Mesenchymal stem cell (in vitro differentiated cells and primary cell): ENCODE measurements around the gene PRKAG2.
A peak's percentile ranks its signal among the peaks of the same experiment; 100 is the strongest.

Source experiments
- DNase-seq: peaks from one replicate; pipeline ENCODE4 v3.0.0-alpha.2; 2013
- H2AFZ ChIP-seq: one replicate; pipeline ENCODE4 v1.6.1; 2013; ENCODE audit warnings: low read depth, mild to moderate bottlenecking, control low read depth, inconsistent platforms, low read length, moderate library complexity
- H2AK5ac ChIP-seq: 2 replicates; pipeline ENCODE4 v1.6.1; 2013; ENCODE audit warnings: low read length, moderate library complexity, mild to moderate bottlenecking, inconsistent platforms; ENCODE audit not compliant: severe bottlenecking
- H2BK120ac ChIP-seq: one replicate; pipeline ENCODE4 v1.6.1; 2013; ENCODE audit warnings: low read depth, mild to moderate bottlenecking, inconsistent platforms, low read length, moderate library complexity
- H2BK12ac ChIP-seq, 2 experiments: one replicate each; pipeline ENCODE4 v1.6.1; 2013; ENCODE audit warnings: inconsistent platforms in 2 of 2, low read length in 2 of 2, mild to moderate bottlenecking in 2 of 2, moderate library complexity in 2 of 2, control low read depth in 1 of 2
- H2BK15ac ChIP-seq: one replicate; pipeline ENCODE4 v1.6.1; 2013; ENCODE audit warnings: mild to moderate bottlenecking, low read depth, inconsistent platforms; ENCODE audit not compliant: poor library complexity, severe bottlenecking
- H2BK5ac ChIP-seq: 2 replicates; pipeline ENCODE4 v1.6.1; 2013; ENCODE audit warnings: low read depth, mild to moderate bottlenecking, low read length, control low read depth, inconsistent platforms; ENCODE audit not compliant: poor library complexity, severe bottlenecking
- H3K14ac ChIP-seq, 2 experiments: one replicate each; pipeline ENCODE4 v1.6.1; 2013; ENCODE audit warnings: inconsistent platforms in 2 of 2, low read length in 2 of 2, control low read depth in 1 of 2, mild to moderate bottlenecking in 1 of 2, moderate library complexity in 1 of 2
- H3K18ac ChIP-seq, 2 experiments: one replicate each; pipeline ENCODE4 v1.6.1; 2013; ENCODE audit warnings: inconsistent platforms in 2 of 2, low read length in 2 of 2, control low read depth in 1 of 2, low read depth in 1 of 2, mild to moderate bottlenecking in 1 of 2
- H3K23ac ChIP-seq, 2 experiments: one replicate each; pipeline ENCODE4 v1.6.1; 2013; ENCODE audit warnings: inconsistent platforms in 2 of 2, low read length in 2 of 2, mild to moderate bottlenecking in 2 of 2, moderate library complexity in 2 of 2, control low read depth in 1 of 2
- H3K27ac ChIP-seq: 2 replicates; pipeline ENCODE4 v1.5.1; 2013; ENCODE audit warnings: mild to moderate bottlenecking, moderate library complexity, low read length, control low read depth, inconsistent platforms; ENCODE audit not compliant: poor library complexity, severe bottlenecking
- H3K27me3 ChIP-seq, 2 experiments: 2 replicates each; pipeline versions ENCODE4 v1.6.1 to v1.7.0; 2013; ENCODE audit warnings: low read length in 2 of 2, mild to moderate bottlenecking in 2 of 2, moderate library complexity in 2 of 2, control low read depth in 1 of 2, inconsistent platforms in 1 of 2; ENCODE audit not compliant: control insufficient read depth in 1 of 2, insufficient read depth in 1 of 2
- H3K36me3 ChIP-seq, 2 experiments: 2 replicates each; pipeline versions ENCODE4 v1.6.1 to v1.7.0; 2013; ENCODE audit warnings: low read length in 2 of 2, control low read depth in 1 of 2, inconsistent platforms in 1 of 2, low read depth in 1 of 2, mild to moderate bottlenecking in 1 of 2; ENCODE audit not compliant: insufficient read depth in 2 of 2, control insufficient read depth in 1 of 2
- H3K4ac ChIP-seq, 2 experiments: one replicate each; pipeline ENCODE4 v1.6.1; 2013; ENCODE audit warnings: inconsistent platforms in 2 of 2, low read length in 2 of 2, mild to moderate bottlenecking in 2 of 2, moderate library complexity in 2 of 2, control low read depth in 1 of 2, low read depth in 1 of 2
- H3K4me1 ChIP-seq: 2 replicates; pipeline ENCODE4 v1.6.1; 2013; ENCODE audit warnings: low read depth, low read length, control low read depth; ENCODE audit not compliant: control insufficient read depth, insufficient read depth
- H3K4me2 ChIP-seq: 2 replicates; pipeline ENCODE4 v1.6.1; 2013; ENCODE audit warnings: low read length, mild to moderate bottlenecking, inconsistent platforms; ENCODE audit not compliant: poor library complexity, severe bottlenecking
- H3K4me3 ChIP-seq, 2 experiments: 2 replicates each; pipeline versions ENCODE4 v1.5.1 to v1.7.0; 2013; ENCODE audit warnings: low read length in 2 of 2, mild to moderate bottlenecking in 2 of 2, control low read depth in 1 of 2, low read depth in 1 of 2; ENCODE audit not compliant: insufficient read depth in 1 of 2
- H3K79me1 ChIP-seq: replicated peaks from 2 replicates; pipeline ENCODE4 v1.6.1; 2013; ENCODE audit warnings: mild to moderate bottlenecking, control low read depth, low read length, inconsistent platforms; ENCODE audit not compliant: poor library complexity, severe bottlenecking
- H3K9ac ChIP-seq: 2 replicates; pipeline ENCODE4 v1.7.0; 2013; ENCODE audit warnings: mild to moderate bottlenecking, low read length, moderate library complexity
- H3K9me3 ChIP-seq: 2 replicates; pipeline ENCODE4 v1.7.0; 2013; ENCODE audit warnings: mild to moderate bottlenecking, low read length; ENCODE audit not compliant: control insufficient read depth
- H4K8ac ChIP-seq: one replicate; pipeline ENCODE4 v1.6.1; 2013; ENCODE audit warnings: inconsistent platforms, mild to moderate bottlenecking, low read length, moderate library complexity
- H4K91ac ChIP-seq: one replicate; pipeline ENCODE4 v1.6.1; 2013; ENCODE audit warnings: mild to moderate bottlenecking, low read length, inconsistent platforms
- WGBS: methylation state at CpG from one replicate; pipeline ENCODE4 v1.1.7; 2013; ENCODE audit warnings: mixed read lengths; 5-methylcytosine and 5-hydroxymethylcytosine counted together

PRKAG2 gene

GRCh38 chr7:151664268-151664667, 212.6 kb downstream of the PRKAG2 start:
- no peak overlapping the region for H3K9ac ChIP-seq
- H4K91ac ChIP-seq: no peak overlapping the region
- H3K18ac ChIP-seq: no peak overlapping the region
- H3K27me3 ChIP-seq: no peaks in the 10 kb centered on the region
- H3K14ac ChIP-seq: no peak overlapping the region
- H3K23ac ChIP-seq: no peak overlapping the region
- H2BK12ac ChIP-seq: no peak overlapping the region
- H3K36me3 ChIP-seq: no peaks in the 10 kb centered on the region
- no peak for DNase-seq
- H2BK120ac ChIP-seq: no peak overlapping the region
- peaks cover 1% of the 10 kb centered on the region for H3K4me1 ChIP-seq
- no peak overlapping the region for H3K27ac ChIP-seq
- no peak overlapping the region for H3K4me3 ChIP-seq
- peaks cover 2% of the 10 kb centered on the region for H3K9me3 ChIP-seq
- WGBS: 98% methylated on average over 3 of the region's 3 CpGs
- H2BK15ac ChIP-seq: no peak overlapping the region
- H2BK5ac ChIP-seq: no peak overlapping the region
- no peaks in the 10 kb centered on the region for H3K79me1 ChIP-seq
- no peak overlapping the region for H2AFZ ChIP-seq
- no peak overlapping the region for H2AK5ac ChIP-seq
- H4K8ac ChIP-seq: no peak overlapping the region
- H3K4me2 ChIP-seq: no peak overlapping the region
- no peak overlapping the region for H3K4ac ChIP-seq

DNA sequence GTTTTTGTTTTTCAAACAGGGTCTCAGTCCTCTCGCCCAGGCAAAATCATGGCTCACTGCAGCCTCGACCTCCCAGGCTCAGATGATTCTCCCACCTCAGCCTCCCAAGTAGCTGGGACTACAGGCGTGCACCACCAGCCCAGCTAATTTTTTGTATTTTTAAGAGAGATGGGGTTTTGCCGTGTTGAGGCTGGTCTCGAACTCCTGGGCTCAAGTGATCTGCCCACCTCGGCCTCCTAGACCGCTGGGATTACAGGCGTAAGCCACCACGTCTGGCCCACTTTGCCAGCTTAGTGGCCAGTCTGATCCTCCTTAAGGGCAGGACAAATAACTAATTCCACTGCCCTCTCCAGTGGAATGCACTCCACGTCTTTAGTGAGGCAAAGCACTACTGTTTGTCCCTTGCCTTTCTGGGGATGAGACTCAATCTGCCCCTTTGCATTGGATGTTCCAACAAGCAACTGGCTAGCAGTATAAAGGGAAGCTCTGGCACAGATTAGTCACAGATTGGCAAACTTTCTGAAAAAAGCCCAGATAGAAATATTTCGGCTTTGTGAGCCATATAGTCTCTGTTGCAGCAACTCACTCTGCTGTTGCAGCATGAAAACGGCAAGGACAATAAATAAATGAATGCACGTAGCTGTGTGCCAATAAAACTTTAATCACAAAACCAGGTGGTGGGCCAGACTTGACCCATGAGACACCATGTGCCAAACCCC, 213.4 kb downstream of the PRKAG2 start:
- peaks cover 1% of the 10 kb centered on the region for H3K4me1 ChIP-seq
- H2BK12ac ChIP-seq: no peak overlapping the region
- H2BK15ac ChIP-seq: no peak overlapping the region
- H2AK5ac ChIP-seq: no peak overlapping the region
- peaks cover 2% of the 10 kb centered on the region for H3K9me3 ChIP-seq
- H3K23ac ChIP-seq: no peak overlapping the region
- no peak overlapping the region for H3K27ac ChIP-seq
- H3K18ac ChIP-seq: no peak overlapping the region
- H3K4ac ChIP-seq: no peak overlapping the region
- no peaks in the 10 kb centered on the region for H3K27me3 ChIP-seq
- H2BK5ac ChIP-seq: no peak overlapping the region
- DNase-seq: no peak
- no peak overlapping the region for H2AFZ ChIP-seq
- H3K79me1 ChIP-seq: no peaks in the 10 kb centered on the region
- no peak overlapping the region for H3K4me3 ChIP-seq
- H4K91ac ChIP-seq: no peak overlapping the region
- WGBS: 89% methylated on average over 13 of the region's 13 CpGs
- H3K36me3 ChIP-seq: no peaks in the 10 kb centered on the region
- no peak overlapping the region for H3K14ac ChIP-seq
- H4K8ac ChIP-seq: no peak overlapping the region
- no peak overlapping the region for H3K9ac ChIP-seq
- no peak overlapping the region for H2BK120ac ChIP-seq
- H3K4me2 ChIP-seq: no peak overlapping the region

GRCh38 chr7:151662251-151662826, 214.6 kb downstream of the PRKAG2 start:
- H3K9ac ChIP-seq: no peak overlapping the region
- H3K27ac ChIP-seq: peak overlapping the region; percentile 92
- no peak overlapping the region for H3K14ac ChIP-seq
- H3K4ac ChIP-seq: no peak overlapping the region
- no peak overlapping the region for H4K8ac ChIP-seq
- no peaks in the 10 kb centered on the region for H3K27me3 ChIP-seq
- no peak overlapping the region for H3K4me2 ChIP-seq
- H2BK15ac ChIP-seq: no peak overlapping the region
- no peak overlapping the region for H3K18ac ChIP-seq
- no peaks in the 10 kb centered on the region for H3K36me3 ChIP-seq
- H2BK120ac ChIP-seq: no peak overlapping the region
- H4K91ac ChIP-seq: no peak overlapping the region
- WGBS: 69% methylated on average over 6 of the region's 7 CpGs
- H3K9me3 ChIP-seq: peaks cover 2% of the 10 kb centered on the region
- DNase-seq: no peak
- peak overlapping the region; percentile 53 for H2AK5ac ChIP-seq
- H3K4me1 ChIP-seq: peaks cover 1% of the 10 kb centered on the region
- no peak overlapping the region for H3K4me3 ChIP-seq
- no peak overlapping the region for H2BK5ac ChIP-seq
- H3K23ac ChIP-seq: no peak overlapping the region
- H2AFZ ChIP-seq: no peak overlapping the region
- H2BK12ac ChIP-seq: no peak overlapping the region
- no peaks in the 10 kb centered on the region for H3K79me1 ChIP-seq

DNA sequence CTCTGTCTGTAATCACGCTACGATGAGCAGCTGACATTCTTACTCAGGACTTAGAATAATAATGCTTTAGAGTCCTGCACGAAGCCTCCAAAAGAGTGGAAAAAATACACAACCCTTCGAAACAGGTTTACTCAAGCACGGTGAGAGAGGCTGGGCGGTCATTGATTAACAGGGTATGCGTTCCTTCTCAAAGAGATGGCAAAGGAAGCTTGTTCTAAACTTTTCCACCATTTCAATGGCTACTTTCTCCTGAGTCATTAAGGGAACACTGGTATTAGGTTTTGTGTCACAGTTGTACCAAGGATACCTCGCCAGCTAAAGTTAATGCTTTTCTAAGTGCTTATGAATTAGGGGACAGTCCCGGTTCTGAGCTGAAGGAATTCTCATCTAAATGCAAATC, 215.3 kb downstream of the PRKAG2 start:
- Histone ChIP-seq H3K9ac (no peak overlapping the region), H3K79me1 (no peaks in the 10 kb centered on the region), H2BK5ac (no peak overlapping the region), H3K4ac (no peak overlapping the region), H2AFZ (no peak overlapping the region), H3K27ac (peak overlapping the region; percentile 92), H4K8ac (no peak overlapping the region), H4K91ac (no peak overlapping the region), H3K9me3 (peaks cover 2% of the 10 kb centered on the region), H2BK15ac (no peak overlapping the region), H3K14ac (no peak overlapping the region), H3K4me1 (peaks cover 1% of the 10 kb centered on the region), H3K27me3 (no peaks in the 10 kb centered on the region), H3K23ac (no peak overlapping the region), H2BK120ac (no peak overlapping the region), H3K4me3 (no peak overlapping the region), H3K4me2 (no peak overlapping the region), H3K18ac (no peak overlapping the region), H2BK12ac (no peak overlapping the region), H2AK5ac (no peak overlapping the region), H3K36me3 (no peaks in the 10 kb centered on the region)
- 98% methylated on average over 9 of the region's 9 CpGs for WGBS
- no peak for DNase-seq
